22Rv1 (cell line): ENCODE measurements around the gene TMEM238L.

ENCODE experiments used
- H3K27ac ChIP-seq: fragments of 450-650 bp; 2 replicates; pipeline ENCODE4 v1.5.1; 2017
- ZFX ChIP-seq: fragments of 450-650 bp; IDR thresholded peaks from 2 replicates; pipeline ENCODE4 v1.6.1; 2017; ENCODE audit warnings: antibody characterized with exemption, borderline replicate concordance
- TF ChIP-seq, protein P1 (sequence below): fragments of 450-650 bp; IDR thresholded peaks from 2 replicates; pipeline ENCODE4 v1.5.1; 2017; ENCODE audit warnings: mild to moderate bottlenecking

The TMEM238L gene

DNA sequence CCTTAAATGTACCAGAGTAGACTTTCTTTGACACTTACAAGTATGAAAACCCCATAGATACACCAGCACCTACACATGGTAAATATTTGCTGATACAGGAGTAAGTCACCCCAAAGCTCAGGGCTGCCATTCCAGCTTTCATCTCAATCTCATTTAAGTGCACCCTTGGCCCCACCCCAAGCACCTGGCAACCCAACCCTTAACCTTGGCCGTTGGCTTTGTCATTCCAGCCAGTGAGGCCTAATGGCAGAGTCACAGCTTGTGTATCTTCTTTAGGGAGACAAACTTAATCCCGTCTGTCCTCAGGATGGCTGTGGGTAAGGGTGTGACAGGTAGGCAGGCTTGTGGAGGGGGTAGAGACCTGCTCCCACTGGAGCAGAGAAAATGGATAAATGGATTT is 42.6 kb downstream of the TMEM238L start:
- no peak overlapping the region for H3K27ac ChIP-seq
- no peak for TF ChIP-seq ZFX
- TF ChIP-seq, protein P1, sequence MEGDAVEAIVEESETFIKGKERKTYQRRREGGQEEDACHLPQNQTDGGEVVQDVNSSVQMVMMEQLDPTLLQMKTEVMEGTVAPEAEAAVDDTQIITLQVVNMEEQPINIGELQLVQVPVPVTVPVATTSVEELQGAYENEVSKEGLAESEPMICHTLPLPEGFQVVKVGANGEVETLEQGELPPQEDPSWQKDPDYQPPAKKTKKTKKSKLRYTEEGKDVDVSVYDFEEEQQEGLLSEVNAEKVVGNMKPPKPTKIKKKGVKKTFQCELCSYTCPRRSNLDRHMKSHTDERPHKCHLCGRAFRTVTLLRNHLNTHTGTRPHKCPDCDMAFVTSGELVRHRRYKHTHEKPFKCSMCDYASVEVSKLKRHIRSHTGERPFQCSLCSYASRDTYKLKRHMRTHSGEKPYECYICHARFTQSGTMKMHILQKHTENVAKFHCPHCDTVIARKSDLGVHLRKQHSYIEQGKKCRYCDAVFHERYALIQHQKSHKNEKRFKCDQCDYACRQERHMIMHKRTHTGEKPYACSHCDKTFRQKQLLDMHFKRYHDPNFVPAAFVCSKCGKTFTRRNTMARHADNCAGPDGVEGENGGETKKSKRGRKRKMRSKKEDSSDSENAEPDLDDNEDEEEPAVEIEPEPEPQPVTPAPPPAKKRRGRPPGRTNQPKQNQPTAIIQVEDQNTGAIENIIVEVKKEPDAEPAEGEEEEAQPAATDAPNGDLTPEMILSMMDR: no peak

DNA sequence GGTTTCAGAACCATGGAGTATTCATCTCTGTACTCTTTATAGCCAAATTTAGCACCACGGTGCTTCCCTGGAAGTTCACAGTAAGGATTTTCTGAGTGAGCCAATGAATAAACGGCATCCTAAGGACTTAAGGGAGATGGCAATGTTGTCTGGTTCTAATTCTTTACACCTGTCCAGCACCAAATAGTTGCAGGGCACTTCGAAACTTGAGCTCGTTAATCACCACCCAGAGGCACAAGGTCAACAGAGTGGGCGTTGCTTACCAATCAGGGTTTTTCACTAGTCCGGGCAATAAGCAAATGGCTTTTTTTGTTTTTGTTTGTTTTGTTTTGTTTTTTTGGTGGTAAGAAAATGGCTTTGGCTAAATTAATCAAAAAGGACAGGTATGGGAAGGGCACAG is 45.8 kb downstream of the TMEM238L start:
- no peak for TF ChIP-seq ZFX
- TF ChIP-seq, protein P1: no peak

GRCh38 chr17:10757647-10758046 is 46.3 kb downstream of the TMEM238L start:
- TF ChIP-seq, protein P1: no peak
- H3K27ac ChIP-seq: peak overlapping the region; percentile 25; the same call in 1 of the 2 replicates

More for the DNA sequence above, 45.8 kb downstream of the TMEM238L start:
- no peak overlapping the region for H3K27ac ChIP-seq

DNA sequence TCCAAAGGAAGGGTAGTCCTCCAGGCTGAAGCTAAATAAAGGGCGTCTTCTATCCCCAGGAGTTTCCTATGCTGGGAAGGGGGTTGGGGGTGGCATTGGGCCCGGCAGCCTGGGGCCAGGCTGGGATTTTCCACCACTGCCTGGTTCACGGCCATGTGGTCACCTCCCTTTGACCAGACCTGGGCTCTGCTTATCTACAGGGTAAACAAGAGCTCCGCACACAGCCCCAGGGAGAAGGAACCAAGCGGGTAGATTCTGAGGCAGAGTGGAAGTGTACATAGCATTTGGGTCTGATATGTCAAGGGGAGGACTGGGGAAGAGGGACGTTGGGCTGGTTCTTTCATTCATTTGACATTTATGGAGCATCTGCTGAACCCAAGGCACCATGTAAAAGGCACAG is 46.8 kb downstream of the TMEM238L start:
- TF ChIP-seq, protein P1: no peak
- TF ChIP-seq ZFX: no peak
- peak overlapping the region; percentile 25; the same call in 1 of the 2 replicates for H3K27ac ChIP-seq

DNA sequence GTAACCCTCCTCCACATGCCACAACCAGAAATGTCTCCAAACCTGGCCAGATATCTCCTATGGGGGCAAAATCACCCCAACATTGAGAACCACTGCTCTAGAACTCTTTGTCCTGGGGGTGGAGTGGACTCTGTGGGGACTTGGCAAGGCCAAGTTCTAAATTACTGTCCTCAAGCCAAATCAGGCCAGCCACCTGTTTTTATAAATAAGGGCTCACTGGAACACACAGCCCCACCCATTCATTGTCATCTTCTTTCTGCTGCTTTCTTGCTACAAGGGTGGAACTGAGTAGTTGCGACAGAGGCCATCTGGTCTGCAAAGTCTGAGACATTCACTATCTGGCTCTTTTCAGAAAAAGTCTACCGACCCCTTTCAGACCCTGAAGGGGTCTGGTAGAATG is 47.3 kb downstream of the TMEM238L start:
- TF ChIP-seq, protein P1: no peak
- TF ChIP-seq ZFX: no peak
- peak overlapping the region; percentile 25; the same call in 1 of the 2 replicates for H3K27ac ChIP-seq

DNA sequence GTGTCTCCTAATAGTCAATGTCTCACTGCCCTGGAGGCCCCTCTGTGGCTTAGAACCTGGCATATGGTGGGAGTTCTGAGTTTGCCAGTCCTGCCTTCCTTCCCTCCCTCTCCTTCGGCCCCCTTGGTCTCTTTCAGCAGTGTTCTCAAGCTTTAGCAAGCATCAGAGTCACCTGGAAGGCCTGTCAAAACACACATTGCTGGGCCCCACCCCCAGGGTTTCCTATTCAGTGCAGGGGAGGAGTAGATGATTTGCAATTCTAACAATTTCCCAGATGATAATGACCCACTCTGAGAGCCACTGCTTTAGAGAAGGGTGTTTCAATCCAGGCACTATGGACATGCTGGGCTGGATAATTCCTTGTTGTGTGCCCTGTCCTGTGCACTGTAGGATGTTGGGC is 47.7 kb downstream of the TMEM238L start:
- TF ChIP-seq, protein P1: no peak
- no peak for TF ChIP-seq ZFX

DNA sequence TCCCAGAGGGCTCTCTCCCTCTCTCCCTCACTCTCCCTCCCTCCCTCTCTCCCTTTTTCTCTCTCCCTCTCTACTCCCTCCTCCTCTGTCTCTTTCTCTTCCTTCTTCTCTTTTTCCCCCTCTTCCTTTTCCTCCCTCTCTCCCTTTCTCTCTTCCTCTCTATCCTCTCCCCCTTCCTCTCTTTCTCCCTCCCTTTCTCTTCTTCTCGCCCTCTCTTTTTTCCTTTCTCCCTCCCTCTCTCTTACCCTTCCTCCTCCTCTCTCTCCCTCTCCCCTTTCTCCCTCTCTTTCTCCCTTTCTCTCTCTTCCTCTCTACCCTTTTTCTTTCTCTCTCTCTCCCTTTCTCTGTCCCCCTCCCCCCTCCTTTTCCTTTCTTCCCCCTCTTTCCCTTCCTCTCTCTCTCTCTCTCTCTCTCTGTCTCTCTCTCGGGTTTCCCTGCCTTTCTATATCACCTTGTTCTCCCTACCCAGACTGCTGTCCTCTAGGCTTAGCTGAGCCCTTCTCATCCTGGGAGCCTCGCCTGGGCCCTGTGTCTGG is 48.2 kb downstream of the TMEM238L start:
- H3K27ac ChIP-seq: no peak overlapping the region
- TF ChIP-seq, protein P1: no peak
- TF ChIP-seq ZFX: no peak

More for the DNA sequence above, 47.7 kb downstream of the TMEM238L start:
- H3K27ac ChIP-seq: no peak overlapping the region
